PC-9 (cell line): Measurements from ENCODE around the gene MAPK10.

Source experiments
- CTCF ChIP-seq: fragments of 200-600 bp; sonication (generic); conservative IDR thresholded peaks from 2 replicates; pipeline ENCODE4 v1.6.1; 2017; ENCODE audit warnings: mixed run types, antibody characterized with exemption, mild to moderate bottlenecking, moderate library complexity
- EZH2 ChIP-seq: fragments of 200-600 bp; sonication (generic); IDR thresholded peaks from 2 replicates; pipeline ENCODE4 v1.8.0; 2017; ENCODE audit warnings: antibody characterized with exemption, low read depth

GRCh38 chr4:86006057-86006456, 353.8 kb downstream of the MAPK10 start:
- no peak for TF ChIP-seq CTCF
- no peak for TF ChIP-seq EZH2
